ENCODE data around the gene USP36. TPM values are rescaled to one million over a fixed set of nuclear protein-coding genes. Genes with fewer than 3 reads are reported as not detected.

USP36 gene
- total RNA-seq, 1 donor from 2014 or later = 59.0 TPM

DNA sequence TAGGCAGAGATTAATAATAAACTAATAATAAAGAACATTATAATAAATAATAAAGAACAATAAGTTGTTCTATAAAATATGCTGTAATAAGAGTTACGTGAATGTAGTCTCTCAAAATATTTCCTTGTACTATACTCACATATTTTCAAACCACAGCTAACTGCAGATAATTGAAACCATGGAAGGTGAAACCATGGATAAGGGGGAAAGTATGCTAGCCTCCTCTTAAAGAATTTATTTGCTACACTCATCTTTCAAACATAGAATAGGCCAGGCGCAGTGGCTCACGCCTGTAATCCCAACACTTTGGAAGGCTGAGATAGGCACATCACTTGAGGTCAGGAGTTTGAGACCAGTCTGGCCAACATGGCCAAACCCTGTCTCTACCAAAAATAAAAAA lies 77.1 kb downstream of the USP36 start:
- Mint-ChIP-seq H3K27ac (ENCODE audit: unreplicated experiment) (no peak overlapping the region), H3K27me3 (ENCODE audit: low read depth) (no peaks in the 10 kb centered on the region), H3K4me3 (no peak overlapping the region), H3K36me3 (ENCODE audit: low read depth) (no peaks in the 10 kb centered on the region), H3K4me1 (peaks cover 22% of the 10 kb centered on the region), H3K9me3 (no peaks in the 10 kb centered on the region)
- TF ChIP-seq, protein P1, sequence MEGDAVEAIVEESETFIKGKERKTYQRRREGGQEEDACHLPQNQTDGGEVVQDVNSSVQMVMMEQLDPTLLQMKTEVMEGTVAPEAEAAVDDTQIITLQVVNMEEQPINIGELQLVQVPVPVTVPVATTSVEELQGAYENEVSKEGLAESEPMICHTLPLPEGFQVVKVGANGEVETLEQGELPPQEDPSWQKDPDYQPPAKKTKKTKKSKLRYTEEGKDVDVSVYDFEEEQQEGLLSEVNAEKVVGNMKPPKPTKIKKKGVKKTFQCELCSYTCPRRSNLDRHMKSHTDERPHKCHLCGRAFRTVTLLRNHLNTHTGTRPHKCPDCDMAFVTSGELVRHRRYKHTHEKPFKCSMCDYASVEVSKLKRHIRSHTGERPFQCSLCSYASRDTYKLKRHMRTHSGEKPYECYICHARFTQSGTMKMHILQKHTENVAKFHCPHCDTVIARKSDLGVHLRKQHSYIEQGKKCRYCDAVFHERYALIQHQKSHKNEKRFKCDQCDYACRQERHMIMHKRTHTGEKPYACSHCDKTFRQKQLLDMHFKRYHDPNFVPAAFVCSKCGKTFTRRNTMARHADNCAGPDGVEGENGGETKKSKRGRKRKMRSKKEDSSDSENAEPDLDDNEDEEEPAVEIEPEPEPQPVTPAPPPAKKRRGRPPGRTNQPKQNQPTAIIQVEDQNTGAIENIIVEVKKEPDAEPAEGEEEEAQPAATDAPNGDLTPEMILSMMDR (conservative IDR thresholded peaks at IDR 0.05) = no peak
- DNase-seq (ENCODE audit: low read depth, low spot score) = no peak

DNA sequence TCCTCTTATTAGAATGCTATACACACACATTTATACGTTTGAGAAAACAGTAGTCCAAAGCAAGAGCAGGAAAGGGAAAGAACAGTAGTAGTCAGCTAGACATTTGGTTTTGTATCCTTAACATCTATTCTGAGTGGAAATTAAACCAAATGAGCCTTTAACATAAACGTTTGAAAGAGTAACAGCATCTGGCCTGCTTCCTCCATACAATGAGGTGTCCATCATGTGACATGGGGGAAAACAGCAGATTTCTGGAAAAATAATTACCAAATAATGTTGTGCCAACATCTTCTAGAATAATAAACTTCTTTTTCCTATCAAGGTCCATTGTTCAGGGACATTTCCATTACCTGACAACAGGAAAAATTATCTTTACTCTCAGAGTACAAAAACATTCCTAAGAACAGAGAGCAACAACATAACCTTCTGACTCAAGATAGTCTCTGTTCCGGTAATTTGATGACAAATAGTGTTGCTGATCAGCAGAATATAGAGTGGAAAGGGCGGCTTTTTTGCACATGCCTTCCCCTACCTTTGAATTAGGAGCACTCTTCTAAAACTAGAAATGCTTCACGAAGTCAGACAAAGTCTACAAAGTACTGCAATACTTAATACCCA lies 78.7 kb downstream of the USP36 start:
- Mint-ChIP-seq H3K36me3 (ENCODE audit: low read depth) (no peaks in the 10 kb centered on the region), H3K4me3 (no peak overlapping the region), H3K27ac (ENCODE audit: unreplicated experiment) (no peak overlapping the region), H3K9me3 (no peaks in the 10 kb centered on the region), H3K27me3 (ENCODE audit: low read depth) (no peaks in the 10 kb centered on the region), H3K4me1 (peaks cover 22% of the 10 kb centered on the region)
- DNase-seq (ENCODE audit: low read depth, low spot score) = no peak
- TF ChIP-seq, protein P1 (conservative IDR thresholded peaks at IDR 0.05) = no peak

DNA sequence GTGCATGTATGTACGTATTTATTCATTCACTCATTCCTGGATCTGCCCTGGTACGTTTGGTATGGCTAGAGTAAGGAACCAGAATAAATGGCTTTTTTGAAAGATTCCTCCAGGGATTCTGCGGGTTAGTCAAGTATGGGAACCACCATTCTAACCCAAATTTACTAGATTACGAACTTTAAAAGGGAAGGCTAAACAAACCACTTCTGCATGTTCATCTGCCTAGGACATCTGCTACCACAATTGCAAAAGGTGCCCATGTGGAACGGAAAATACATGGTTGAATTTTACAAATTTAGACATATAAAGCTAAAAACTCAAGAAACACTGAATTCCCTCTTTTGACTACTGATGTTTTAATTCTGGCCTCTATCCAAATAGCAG lies 80.7 kb downstream of the USP36 start:
- no peak for DNase-seq (ENCODE audit: low read depth, low spot score)
- Mint-ChIP-seq H3K36me3 (ENCODE audit: low read depth) (no peaks in the 10 kb centered on the region), H3K4me3 (no peak overlapping the region), H3K27ac (ENCODE audit: unreplicated experiment) (no peak overlapping the region), H3K4me1 (peaks cover 27% of the 10 kb centered on the region), H3K9me3 (no peaks in the 10 kb centered on the region), H3K27me3 (ENCODE audit: low read depth) (no peaks in the 10 kb centered on the region)
- TF ChIP-seq, protein P1 (conservative IDR thresholded peaks at IDR 0.05) = no peak

DNA sequence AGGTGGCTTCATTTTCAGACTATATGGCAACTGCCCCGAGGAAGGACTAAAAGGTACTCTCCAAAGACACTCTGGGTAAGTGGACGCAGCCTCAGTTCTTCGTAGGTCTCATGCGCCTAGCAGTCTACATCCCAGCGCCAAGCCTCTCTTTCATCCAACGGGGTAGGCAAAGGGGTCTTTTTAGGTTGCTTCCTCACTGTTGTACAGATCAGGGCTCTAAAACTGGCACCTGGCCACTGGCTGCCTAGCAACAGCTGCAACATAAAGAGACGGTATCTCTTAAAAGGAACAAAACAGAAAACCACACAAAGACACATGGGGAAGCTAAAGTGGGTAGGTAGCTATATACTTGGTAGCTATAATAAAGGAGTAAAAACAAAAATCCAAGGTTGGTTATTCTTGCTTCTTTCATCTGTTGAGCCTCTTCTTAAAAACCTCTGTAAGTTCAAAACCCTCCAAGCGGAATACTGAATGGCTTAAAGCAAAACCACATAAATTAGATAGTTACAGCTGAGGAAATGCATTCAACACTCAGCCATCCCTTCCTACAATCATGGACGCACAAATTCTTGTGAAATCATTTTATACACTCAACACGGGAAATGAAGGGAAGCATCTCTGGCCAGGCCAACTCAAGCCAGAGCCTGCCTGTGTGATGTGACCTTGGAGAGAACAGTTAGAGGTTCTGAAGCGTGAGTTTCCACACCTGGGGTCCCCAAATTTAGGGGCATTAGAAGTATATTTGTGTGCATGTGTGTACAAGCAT lies 81.2 kb downstream of the USP36 start:
- H3K27ac Mint-ChIP-seq (ENCODE audit: unreplicated experiment) = no peak overlapping the region
- peaks cover 21% of the 10 kb centered on the region for H3K4me1 Mint-ChIP-seq
- TF ChIP-seq, protein P1 (conservative IDR thresholded peaks at IDR 0.05) = no peak
- no peak overlapping the region for H3K4me3 Mint-ChIP-seq
- no peaks in the 10 kb centered on the region for H3K9me3 Mint-ChIP-seq
- H3K36me3 Mint-ChIP-seq (ENCODE audit: low read depth) = no peaks in the 10 kb centered on the region
- no peaks in the 10 kb centered on the region for H3K27me3 Mint-ChIP-seq (ENCODE audit: low read depth)
- DNase-seq (ENCODE audit: low read depth, low spot score) = no peak

DNA sequence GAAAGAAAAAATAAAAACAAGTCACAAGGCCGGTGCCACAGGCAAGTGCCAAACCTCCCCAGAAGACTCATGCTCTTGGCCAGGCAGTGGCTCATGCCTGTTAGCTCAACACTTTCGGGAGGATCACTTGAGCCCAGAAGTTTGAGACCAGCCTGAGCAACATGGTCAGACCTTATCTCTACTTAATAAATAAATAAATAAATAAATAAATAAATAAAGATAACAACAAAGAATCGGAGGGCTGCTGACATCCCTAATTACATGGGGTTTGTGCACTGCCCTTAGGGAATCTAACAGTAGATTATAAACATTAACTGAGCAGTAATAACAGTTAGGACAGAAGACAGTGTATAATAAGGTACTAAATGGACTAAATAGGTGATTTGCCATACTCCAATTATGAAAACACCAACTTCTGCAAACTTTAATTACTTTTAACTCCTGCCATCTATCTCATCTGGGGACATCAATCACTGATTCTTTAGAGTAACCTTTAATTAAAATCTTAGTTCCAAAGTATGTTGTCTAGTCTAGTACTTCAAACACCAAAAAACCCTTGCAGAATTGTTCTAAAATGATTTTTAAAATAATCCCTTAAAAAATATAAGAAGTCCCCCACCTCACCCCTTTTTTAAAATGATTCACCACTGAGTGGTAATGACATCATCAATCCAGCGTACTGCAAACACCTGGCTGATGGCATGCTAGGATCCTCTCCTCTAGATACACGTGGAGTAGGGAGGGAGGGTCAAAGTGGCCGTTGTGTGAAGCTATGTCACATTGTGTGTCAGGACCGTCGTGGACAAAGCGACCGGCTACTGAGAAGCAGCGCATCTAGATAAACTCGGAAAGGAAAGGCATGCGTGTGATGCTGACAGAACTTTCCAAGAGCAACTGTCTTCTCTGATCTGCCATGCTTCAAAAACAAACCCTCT lies 87.0 kb downstream of the USP36 start:
- H3K4me1 Mint-ChIP-seq = peaks cover 8% of the 10 kb centered on the region
- no peaks in the 10 kb centered on the region for H3K27me3 Mint-ChIP-seq (ENCODE audit: low read depth)
- TF ChIP-seq, protein P1 (conservative IDR thresholded peaks at IDR 0.05) = no peak
- no peaks in the 10 kb centered on the region for H3K9me3 Mint-ChIP-seq
- no peak for DNase-seq (ENCODE audit: low read depth, low spot score)
- no peak overlapping the region for H3K4me3 Mint-ChIP-seq
- H3K27ac Mint-ChIP-seq (ENCODE audit: unreplicated experiment) = no peak overlapping the region
- H3K36me3 Mint-ChIP-seq (ENCODE audit: low read depth) = no peaks in the 10 kb centered on the region
